AG04450 (cell line): ENCODE results near the gene GPR132. TPM values are rescaled to one million over a fixed set of nuclear protein-coding genes. Genes with fewer than 3 reads are reported as not detected.
"Not testable (repeated sequence)": the region's sequence is repeated elsewhere in the genome, so short reads cannot be mapped to it uniquely, and the experiment has no call there.

Source experiments
- CTCF ChIA-PET: fragments of 300-600, 350-600 bp; formaldehyde crosslinking; extraction: SDS; loops from one replicate; lab custom pipeline; 2022; ENCODE audit warnings: antibody characterized with exemption, inconsistent platforms; lab: Charles Lee
- POLR2A ChIA-PET: fragments of 350-600 bp; formaldehyde crosslinking; extraction: SDS; loops from one replicate; lab custom pipeline; 2021; ENCODE audit warnings: antibody characterized with exemption, inconsistent platforms; lab: Yijun Ruan, JAX
- DNase-seq: peaks from one replicate; pipeline ENCODE4 v3.0.0-alpha.2; 2011; ENCODE audit warnings: low read depth, low spot score
- H3K27ac ChIP-seq: one replicate; pipeline ENCODE4 v1.5.1; 2012; ENCODE audit warnings: low read depth, low read length, control low read depth
- H3K27me3 ChIP-seq: one replicate; pipeline ENCODE4 v1.6.0; 2012; ENCODE audit warnings: low read length; ENCODE audit not compliant: control insufficient read depth, insufficient read depth
- H3K4me3 ChIP-seq: 2 replicates; pipeline ENCODE4 v1.5.1; 2011; ENCODE audit warnings: mild to moderate bottlenecking, low read depth, low read length, control low read depth
- H3K9me3 ChIP-seq: 2 replicates; pipeline ENCODE4 v1.5.1; 2012; ENCODE audit warnings: low read length; ENCODE audit not compliant: control insufficient read depth, insufficient read depth
- polyA plus RNA-seq: library from polyadenylated mRNA; depleted of rRNA; stranded (reverse); fragments of >200 nt; gene quantifications from 2 replicates; pipeline ENCODE4 v1.2.3, GENCODE V29; 2011
- TF ChIP-seq, protein P1 (sequence below): IDR thresholded peaks from 2 replicates; pipeline ENCODE4 v1.5.1; 2011; ENCODE audit warnings: low read depth, low read length, control low read depth, inconsistent platforms

The GPR132 gene
- polyA plus RNA-seq, 1 experiment: 0.07 TPM

DNA sequence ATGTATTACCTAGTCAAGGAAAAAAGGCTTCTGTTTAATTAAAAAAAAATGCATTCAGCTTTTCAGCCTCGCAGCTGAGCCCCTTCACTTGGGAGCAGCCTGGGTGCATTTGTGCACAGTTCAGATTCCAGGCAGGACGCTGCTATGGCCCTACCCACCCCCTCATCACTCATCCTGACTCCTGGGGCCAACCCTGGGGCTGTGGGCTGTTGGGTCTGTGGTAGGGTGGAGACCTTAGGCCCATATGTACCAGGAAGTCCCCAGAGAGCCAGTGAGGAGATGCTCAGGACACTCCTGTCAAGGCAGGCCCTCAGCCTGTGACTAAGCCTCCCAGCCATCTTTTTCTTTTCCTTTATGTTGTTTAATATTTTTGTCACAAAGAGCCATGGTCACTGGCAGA is 35.0 kb downstream of the GPR132 start:
- TF ChIP-seq, protein P1, sequence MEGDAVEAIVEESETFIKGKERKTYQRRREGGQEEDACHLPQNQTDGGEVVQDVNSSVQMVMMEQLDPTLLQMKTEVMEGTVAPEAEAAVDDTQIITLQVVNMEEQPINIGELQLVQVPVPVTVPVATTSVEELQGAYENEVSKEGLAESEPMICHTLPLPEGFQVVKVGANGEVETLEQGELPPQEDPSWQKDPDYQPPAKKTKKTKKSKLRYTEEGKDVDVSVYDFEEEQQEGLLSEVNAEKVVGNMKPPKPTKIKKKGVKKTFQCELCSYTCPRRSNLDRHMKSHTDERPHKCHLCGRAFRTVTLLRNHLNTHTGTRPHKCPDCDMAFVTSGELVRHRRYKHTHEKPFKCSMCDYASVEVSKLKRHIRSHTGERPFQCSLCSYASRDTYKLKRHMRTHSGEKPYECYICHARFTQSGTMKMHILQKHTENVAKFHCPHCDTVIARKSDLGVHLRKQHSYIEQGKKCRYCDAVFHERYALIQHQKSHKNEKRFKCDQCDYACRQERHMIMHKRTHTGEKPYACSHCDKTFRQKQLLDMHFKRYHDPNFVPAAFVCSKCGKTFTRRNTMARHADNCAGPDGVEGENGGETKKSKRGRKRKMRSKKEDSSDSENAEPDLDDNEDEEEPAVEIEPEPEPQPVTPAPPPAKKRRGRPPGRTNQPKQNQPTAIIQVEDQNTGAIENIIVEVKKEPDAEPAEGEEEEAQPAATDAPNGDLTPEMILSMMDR: no peak
- H3K9me3 ChIP-seq: peaks cover 7% of the 10 kb centered on the region; the same call in 1 of the 2 replicates
- CTCF ChIA-PET: interaction anchor here (1.9 kb wide), 1 partner anchor 55 kb away, joined by 6 read pairs; no protein-coding TSS in a partner anchor
- H3K27me3 ChIP-seq: peaks cover 9% of the 10 kb centered on the region
- DNase-seq: no peak
- POLR2A ChIA-PET: interaction anchor here (1.3 kb wide), 1 partner anchor 9 kb away, joined by 11 read pairs; the partner anchor contains the start of gene CDCA4
- no peak overlapping the region for H3K27ac ChIP-seq
- H3K4me3 ChIP-seq: no peak overlapping the region

DNA sequence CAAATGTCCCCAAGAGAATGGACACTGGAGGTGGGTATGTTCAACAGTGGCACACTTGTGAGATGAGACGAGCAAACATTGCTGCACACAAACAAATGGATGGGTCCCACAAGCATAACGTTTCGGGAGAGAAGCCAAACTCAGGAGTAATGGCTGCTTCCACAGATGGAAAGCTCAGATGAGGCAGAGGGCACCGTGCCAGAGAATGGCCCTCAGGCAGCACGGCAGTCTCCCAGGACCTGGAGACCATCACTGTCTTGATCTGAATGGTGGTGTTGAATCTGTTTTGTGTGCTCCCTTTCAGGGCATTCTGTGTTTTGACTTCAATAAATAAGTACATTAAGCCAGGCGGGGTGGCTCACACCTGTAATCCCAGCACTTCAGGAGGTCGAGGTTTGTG is 35.8 kb downstream of the GPR132 start:
- TF ChIP-seq, protein P1: no peak
- no peak for DNase-seq
- ChIA-PET CTCF (interaction anchor here (0.5 to 0.7 kb wide), 2 partner anchors 17 to 92 kb away, joined by 3 read pairs; no protein-coding TSS in a partner anchor), POLR2A (interaction anchor here (1.3 kb wide), 1 partner anchor 8 kb away, joined by 11 read pairs; the partner anchor contains the start of gene CDCA4)
- Histone ChIP-seq H3K27ac (no peak overlapping the region), H3K27me3 (peaks cover 9% of the 10 kb centered on the region), H3K9me3 (peaks cover 7% of the 10 kb centered on the region; the same call in 1 of the 2 replicates), H3K4me3 (no peak overlapping the region)

DNA sequence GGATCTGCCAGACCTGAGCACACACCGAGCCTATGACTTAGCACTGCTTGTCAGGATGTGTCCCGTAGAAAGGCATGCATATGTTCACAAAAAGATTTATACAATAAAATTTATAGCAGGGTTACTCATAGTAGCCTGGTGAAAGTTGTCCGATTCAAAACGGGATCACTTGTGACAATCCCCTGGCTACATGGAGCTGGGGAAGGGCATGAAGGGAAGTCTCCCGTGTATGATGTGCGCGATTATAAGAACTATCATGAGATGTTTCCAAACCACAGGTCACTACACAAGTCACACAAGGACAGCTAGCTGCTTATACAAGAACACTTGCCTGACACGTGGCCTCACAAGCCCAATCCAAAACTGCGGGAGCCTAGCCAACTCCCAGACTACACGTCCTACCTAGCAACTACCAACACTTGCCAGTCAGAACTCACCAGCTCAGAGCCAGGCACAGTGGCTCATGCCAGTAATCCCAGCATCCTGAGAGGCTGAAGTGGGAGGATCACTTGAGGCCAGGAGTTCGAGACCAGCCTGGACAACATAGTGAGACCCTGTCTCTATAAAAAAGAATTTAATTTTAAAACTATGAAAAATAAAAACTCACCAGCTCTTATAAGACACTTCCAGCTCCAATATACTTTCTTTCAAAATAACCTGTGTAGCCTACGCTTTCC is 36.8 kb downstream of the GPR132 start:
- TF ChIP-seq, protein P1: no peak
- POLR2A ChIA-PET: no interaction called here
- CTCF ChIA-PET: interaction anchor here (0.9 kb wide), 1 partner anchor 17 kb away, joined by 5 read pairs; no protein-coding TSS in a partner anchor
- Histone ChIP-seq H3K9me3 (peaks cover 6% of the 10 kb centered on the region; the same call in 1 of the 2 replicates), H3K4me3 (no peak overlapping the region), H3K27me3 (no peaks in the 10 kb centered on the region), H3K27ac (no peak overlapping the region)
- no peak for DNase-seq

DNA sequence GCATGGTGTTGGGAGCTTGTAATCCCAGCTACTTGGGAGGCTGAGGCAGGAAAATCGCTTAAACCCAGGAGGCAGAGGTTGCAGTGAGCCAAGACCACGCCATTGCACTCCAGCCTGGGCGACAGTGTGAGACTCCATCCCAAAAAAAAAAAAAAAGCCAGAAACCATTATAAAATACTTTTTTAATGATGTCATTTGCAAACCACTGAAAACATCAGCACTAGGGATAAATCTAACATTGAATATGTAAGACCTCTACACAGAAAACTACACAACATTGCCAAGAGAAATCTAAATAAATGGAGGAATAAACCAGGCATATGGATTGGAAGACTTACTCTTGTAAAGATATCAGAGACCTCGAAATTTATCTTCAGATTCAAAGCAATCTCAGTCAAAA is 37.5 kb downstream of the GPR132 start:
- H3K27me3 ChIP-seq, DNase-seq, H3K9me3 ChIP-seq, H3K27ac ChIP-seq, H3K4me3 ChIP-seq: not testable (repeated sequence)
- ChIA-PET POLR2A (interaction anchor here (0.7 kb wide), 1 partner anchor 28 kb away, joined by 3 read pairs; no protein-coding TSS in a partner anchor), CTCF (interaction anchor here (0.9 kb wide), 1 partner anchor 18 kb away, joined by 5 read pairs; no protein-coding TSS in a partner anchor)

DNA sequence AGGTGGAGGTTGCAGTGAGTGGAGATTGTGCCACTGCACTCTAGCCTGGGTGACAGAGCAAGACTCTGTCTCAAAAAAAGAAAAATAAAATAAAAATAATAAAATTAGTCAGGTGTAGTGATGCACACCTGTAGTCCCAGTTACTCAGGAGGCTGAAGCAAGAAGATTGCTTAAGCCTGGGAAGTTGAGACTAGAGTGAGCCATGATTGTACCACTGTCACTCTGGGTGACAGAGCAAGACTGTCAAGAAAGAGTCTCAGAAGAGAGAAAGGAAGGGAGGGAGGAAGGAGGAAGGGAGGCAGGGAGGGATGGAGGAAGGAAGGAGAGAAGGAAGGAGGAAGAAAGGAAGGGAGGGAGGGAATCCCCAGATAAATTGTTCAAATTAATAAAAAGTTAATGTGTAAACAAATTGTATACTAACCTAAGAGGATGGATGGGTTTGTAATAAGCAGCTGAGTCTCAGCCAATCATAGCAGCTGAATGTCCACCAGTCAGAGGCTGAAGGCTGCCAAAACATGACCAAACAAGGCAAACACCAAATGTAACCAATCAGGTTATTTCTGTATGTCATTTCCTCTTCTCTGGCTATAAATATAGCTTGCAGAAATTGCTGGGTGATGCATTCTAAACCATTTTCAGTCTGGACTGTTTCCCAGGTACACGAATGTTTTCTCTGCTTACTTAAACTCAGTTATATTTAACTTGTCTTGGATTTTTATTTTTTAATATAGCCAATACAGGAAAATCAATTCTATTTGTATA is 38.2 kb downstream of the GPR132 start:
- ChIA-PET CTCF (no interaction called here), POLR2A (interaction anchor here (0.7 kb wide), 1 partner anchor 27 kb away, joined by 3 read pairs; no protein-coding TSS in a partner anchor)
- peaks cover 4% of the 10 kb centered on the region; the same call in 1 of the 2 replicates for H3K9me3 ChIP-seq
- no peak for DNase-seq
- peak overlapping the region; percentile 21 for H3K27ac ChIP-seq
- TF ChIP-seq, protein P1: no peak
- H3K4me3 ChIP-seq: no peak overlapping the region
- no peaks in the 10 kb centered on the region for H3K27me3 ChIP-seq
